ENCODE results near the gene GPN3.

The GPN3 gene

GRCh38 chr12:110468214-110469048 lies at the start of gene GPN3, which contains the start of gene FAM216A:
TSS of gene GPN3 (minus strand) at chr12:110468257. CDS start at chr12:110468203, 54 bp downstream.
TSS of gene FAM216A (plus strand) at chr12:110468845. CDS start at chr12:110468876, 31 bp downstream.
- Histone ChIP-seq H3K27ac (ENCODE audit: low read depth, low read length) (peak within 1 kb of the TSS; percentile 72), H3K4me3 (ENCODE audit: low read depth in 1 of 5, low read length in 5 of 5) (peak within 1 kb of the TSS; percentile 83 to 97 (median 93)), H3K36me3 (ENCODE audit: control insufficient read depth in 5 of 5, insufficient read depth in 5 of 5, low read length in 5 of 5) (peaks cover 2 to 17% (median 11%) of the 10 kb centered on the region in 5 donors), H3K9ac (ENCODE audit: low read length in 5 of 5) (peak within 1 kb of the TSS; percentile 39 to 98 (median 91)), H3K27me3 (ENCODE audit: control insufficient read depth in 5 of 5, insufficient read depth in 4 of 5, low read length in 5 of 5) (peaks cover 0 to 3% (median 0%) of the 10 kb centered on the region in 5 donors), H3K4me1 (ENCODE audit: control insufficient read depth in 5 of 5, insufficient read depth in 5 of 5, low read length in 5 of 5) (peaks cover 10 to 37% (median 33%) of the 10 kb centered on the region in 5 donors), H3K9me3 (ENCODE audit: control insufficient read depth in 5 of 5, low read length in 5 of 5) (no peaks in the 10 kb centered on the region)

DNA sequence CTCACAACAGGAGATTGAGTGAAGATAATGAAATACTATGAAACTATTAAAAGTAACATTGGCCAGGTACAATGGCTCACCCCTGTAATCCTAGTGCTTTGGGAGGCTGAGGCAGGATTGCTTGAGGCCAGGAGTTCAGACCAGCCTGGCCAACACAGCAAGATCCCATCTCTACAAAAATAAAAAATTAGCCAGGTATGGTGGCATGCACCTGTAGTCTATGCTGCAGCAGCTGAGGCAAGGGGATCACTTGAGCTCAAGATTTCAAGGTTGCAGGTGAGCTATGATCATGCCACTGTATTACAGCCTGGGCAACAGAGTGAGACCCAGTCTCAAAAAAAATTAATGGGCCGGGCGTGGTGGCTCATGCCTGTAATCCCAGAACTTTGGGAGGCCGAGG lies 48.9 kb upstream of the GPN3 start:
- H3K27ac ChIP-seq (ENCODE audit: low read depth, low read length), result no peak overlapping the region
- H3K9me3 ChIP-seq (ENCODE audit: control insufficient read depth in 5 of 5, low read length in 5 of 5), result no peaks in the 10 kb centered on the region
- peak overlapping the region in 1 of 5 donors; percentile 20 for H3K9ac ChIP-seq (ENCODE audit: low read length in 5 of 5)
- H3K27me3 ChIP-seq (ENCODE audit: control insufficient read depth in 5 of 5, insufficient read depth in 4 of 5, low read length in 5 of 5), result no peaks in the 10 kb centered on the region
- peaks cover 0 to 6% (median 0%) of the 10 kb centered on the region in 5 donors for H3K4me1 ChIP-seq (ENCODE audit: control insufficient read depth in 5 of 5, insufficient read depth in 5 of 5, low read length in 5 of 5)
- no peaks in the 10 kb centered on the region for H3K36me3 ChIP-seq (ENCODE audit: control insufficient read depth in 5 of 5, insufficient read depth in 5 of 5, low read length in 5 of 5)
- H3K4me3 ChIP-seq (ENCODE audit: low read depth in 1 of 5, low read length in 5 of 5), result no peak overlapping the region

- Histone ChIP-seq H3K4me3 (ENCODE audit: low read depth in 1 of 5, low read length in 5 of 5) (no peak overlapping the region), H3K9me3 (ENCODE audit: control insufficient read depth in 5 of 5, low read length in 5 of 5) (no peaks in the 10 kb centered on the region), H3K27me3 (ENCODE audit: control insufficient read depth in 5 of 5, insufficient read depth in 4 of 5, low read length in 5 of 5) (no peaks in the 10 kb centered on the region), H3K36me3 (ENCODE audit: control insufficient read depth in 5 of 5, insufficient read depth in 5 of 5, low read length in 5 of 5) (no peaks in the 10 kb centered on the region), H3K27ac (ENCODE audit: low read depth, low read length) (no peak overlapping the region), H3K9ac (ENCODE audit: low read length in 5 of 5) (no peak overlapping the region), H3K4me1 (ENCODE audit: control insufficient read depth in 5 of 5, insufficient read depth in 5 of 5, low read length in 5 of 5) (peaks cover 0 to 6% (median 0%) of the 10 kb centered on the region in 5 donors)
Observed at GRCh38 chr12:110514363-110514762, 46.3 kb upstream of the GPN3 start.

DNA sequence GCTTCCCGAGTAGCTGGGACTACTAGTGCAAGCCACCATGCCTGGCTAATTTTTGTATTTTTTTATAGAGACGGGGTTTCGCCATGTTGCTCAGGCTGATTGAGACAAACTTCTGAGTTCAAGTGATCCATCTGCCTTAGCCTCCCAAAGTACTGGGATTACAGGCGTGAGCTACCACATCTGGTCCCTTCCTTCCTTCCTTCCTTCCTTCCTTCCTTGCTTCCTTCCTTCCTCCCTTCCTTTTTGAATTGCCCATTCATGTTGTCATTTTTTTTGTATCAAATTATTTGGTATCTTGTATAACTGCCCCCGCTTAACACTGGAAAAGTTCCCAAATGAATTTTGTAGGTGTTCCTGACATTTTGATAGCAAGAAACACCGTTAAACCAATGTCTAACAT lies 45.8 kb upstream of the GPN3 start:
- H3K9ac ChIP-seq (ENCODE audit: low read length in 5 of 5), result no peak overlapping the region
- no peaks in the 10 kb centered on the region for H3K27me3 ChIP-seq (ENCODE audit: control insufficient read depth in 5 of 5, insufficient read depth in 4 of 5, low read length in 5 of 5)

DNA sequence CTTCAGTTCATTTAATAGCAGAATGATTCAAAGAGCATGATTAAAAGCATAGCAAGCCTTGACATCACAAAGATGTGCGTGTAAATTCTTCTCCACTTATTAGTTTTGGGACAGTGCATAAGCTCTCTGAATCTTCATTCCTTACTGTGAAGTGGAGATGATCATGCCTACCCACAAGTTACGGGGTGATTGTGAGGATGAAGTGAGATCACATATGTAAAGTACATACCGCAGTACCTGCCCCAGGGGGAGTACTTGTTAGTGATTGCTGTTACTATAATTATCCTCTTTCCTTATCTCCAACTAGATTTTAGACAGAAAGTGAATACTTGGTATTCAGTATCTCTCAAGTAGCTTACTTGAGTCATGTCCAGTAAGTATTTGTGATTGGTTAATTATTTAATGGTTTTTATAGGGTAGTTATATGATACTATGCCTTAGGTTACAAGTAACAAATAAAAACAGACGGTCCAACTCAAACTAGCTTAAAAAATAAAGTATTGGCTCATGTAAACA lies 40.1 kb upstream of the GPN3 start:
- Histone ChIP-seq H3K27me3 (ENCODE audit: control insufficient read depth in 5 of 5, insufficient read depth in 4 of 5, low read length in 5 of 5) (no peaks in the 10 kb centered on the region), H3K36me3 (ENCODE audit: control insufficient read depth in 5 of 5, insufficient read depth in 5 of 5, low read length in 5 of 5) (no peaks in the 10 kb centered on the region), H3K9me3 (ENCODE audit: control insufficient read depth in 5 of 5, low read length in 5 of 5) (no peaks in the 10 kb centered on the region), H3K4me1 (ENCODE audit: control insufficient read depth in 5 of 5, insufficient read depth in 5 of 5, low read length in 5 of 5) (peaks cover 0 to 4% (median 0%) of the 10 kb centered on the region in 5 donors), H3K27ac (ENCODE audit: low read depth, low read length) (no peak overlapping the region), H3K9ac (ENCODE audit: low read length in 5 of 5) (no peak overlapping the region), H3K4me3 (ENCODE audit: low read depth in 1 of 5, low read length in 5 of 5) (no peak overlapping the region)

More for the DNA sequence above, 45.8 kb upstream of the GPN3 start:
- Histone ChIP-seq H3K4me1 (ENCODE audit: control insufficient read depth in 5 of 5, insufficient read depth in 5 of 5, low read length in 5 of 5) (peaks cover 0 to 6% (median 0%) of the 10 kb centered on the region in 5 donors), H3K9me3 (ENCODE audit: control insufficient read depth in 5 of 5, low read length in 5 of 5) (no peaks in the 10 kb centered on the region), H3K4me3 (ENCODE audit: low read depth in 1 of 5, low read length in 5 of 5) (no peak overlapping the region), H3K36me3 (ENCODE audit: control insufficient read depth in 5 of 5, insufficient read depth in 5 of 5, low read length in 5 of 5) (no peaks in the 10 kb centered on the region), H3K27ac (ENCODE audit: low read depth, low read length) (no peak overlapping the region)

GRCh38 chr12:110505332-110505731 lies 37.3 kb upstream of the GPN3 start:
- Histone ChIP-seq H3K36me3 (ENCODE audit: control insufficient read depth in 5 of 5, insufficient read depth in 5 of 5, low read length in 5 of 5) (no peaks in the 10 kb centered on the region), H3K27ac (ENCODE audit: low read depth, low read length) (no peak overlapping the region), H3K27me3 (ENCODE audit: control insufficient read depth in 5 of 5, insufficient read depth in 4 of 5, low read length in 5 of 5) (no peaks in the 10 kb centered on the region), H3K4me3 (ENCODE audit: low read depth in 1 of 5, low read length in 5 of 5) (no peak overlapping the region), H3K9ac (ENCODE audit: low read length in 5 of 5) (no peak overlapping the region), H3K9me3 (ENCODE audit: control insufficient read depth in 5 of 5, low read length in 5 of 5) (no peaks in the 10 kb centered on the region), H3K4me1 (ENCODE audit: control insufficient read depth in 5 of 5, insufficient read depth in 5 of 5, low read length in 5 of 5) (peaks cover 0 to 20% (median 18%) of the 10 kb centered on the region in 5 donors)

GRCh38 chr12:110503432-110503831 lies 35.4 kb upstream of the GPN3 start:
- H3K4me1 ChIP-seq (ENCODE audit: control insufficient read depth in 5 of 5, insufficient read depth in 5 of 5, low read length in 5 of 5), result peaks cover 0 to 33% (median 30%) of the 10 kb centered on the region in 5 donors
- no peak overlapping the region for H3K4me3 ChIP-seq (ENCODE audit: low read depth in 1 of 5, low read length in 5 of 5)
- H3K27ac ChIP-seq (ENCODE audit: low read depth, low read length), result no peak overlapping the region
- H3K36me3 ChIP-seq (ENCODE audit: control insufficient read depth in 5 of 5, insufficient read depth in 5 of 5, low read length in 5 of 5), result no peaks in the 10 kb centered on the region
- no peak overlapping the region for H3K9ac ChIP-seq (ENCODE audit: low read length in 5 of 5)
- H3K9me3 ChIP-seq (ENCODE audit: control insufficient read depth in 5 of 5, low read length in 5 of 5), result no peaks in the 10 kb centered on the region
- H3K27me3 ChIP-seq (ENCODE audit: control insufficient read depth in 5 of 5, insufficient read depth in 4 of 5, low read length in 5 of 5), result no peaks in the 10 kb centered on the region

DNA sequence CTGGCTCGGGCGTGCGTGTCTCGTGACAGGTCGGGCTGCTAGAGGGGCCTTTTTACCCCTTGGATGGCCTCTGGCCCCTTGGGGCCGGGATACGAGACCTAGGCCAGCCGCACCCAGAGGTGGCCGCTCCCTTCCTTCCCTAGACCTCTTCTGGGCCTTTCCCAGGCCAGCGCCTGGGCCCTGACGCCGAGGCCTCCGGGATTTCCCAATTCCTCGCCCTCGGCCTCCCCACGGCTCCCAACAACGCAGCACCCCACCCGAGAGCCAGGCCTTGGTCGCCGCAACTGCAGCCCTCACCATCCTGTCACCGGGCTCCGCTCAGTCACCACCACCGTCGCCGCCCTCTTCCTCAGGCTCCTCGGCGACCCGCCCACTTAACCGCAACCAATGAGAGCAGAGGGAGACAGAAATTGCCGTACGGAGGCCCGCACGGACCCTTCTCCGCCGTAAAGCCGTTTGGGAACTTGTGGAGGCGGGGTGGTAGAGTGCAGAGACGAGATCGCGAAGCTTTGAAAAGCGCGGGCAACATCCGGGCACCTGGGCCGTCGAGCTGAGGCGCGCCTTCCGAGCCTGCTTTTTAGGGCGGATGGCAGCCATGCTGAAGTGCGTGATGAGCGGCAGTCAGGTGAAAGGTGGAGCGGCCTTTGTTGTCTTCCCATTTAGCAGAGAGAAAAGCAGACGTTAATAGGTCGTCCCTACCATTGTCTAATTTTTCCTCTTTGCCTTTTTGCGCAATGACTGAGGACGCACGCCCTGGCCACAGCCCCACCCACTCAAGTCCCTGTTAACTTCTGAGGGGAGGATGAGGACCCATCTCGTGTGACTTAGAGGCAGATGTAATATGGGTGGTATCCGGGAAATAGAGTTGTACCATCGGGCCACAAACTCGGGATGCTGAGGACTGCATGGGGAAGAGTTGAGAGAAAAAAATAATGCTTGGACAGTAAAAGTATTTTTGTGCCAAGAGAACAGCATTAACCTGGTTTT lies 34.0 kb upstream of the GPN3 start, which contains the start of the genes RAD9B and VPS29:
Gene RAD9B, plus strand, starts transcription at position 580 of the 987 bp plus-strand sequence. Its CDS starts 7 bp downstream, at position 587.
Gene VPS29, minus strand, starts transcription at position 360 of the 987 bp plus-strand sequence. Its CDS starts 60 bp downstream, at position 300.
- Histone ChIP-seq H3K9ac (ENCODE audit: low read length in 5 of 5) (peak within 1 kb of the TSS; percentile 96 to 100 (median 99)), H3K27me3 (ENCODE audit: control insufficient read depth in 5 of 5, insufficient read depth in 4 of 5, low read length in 5 of 5) (no peaks in the 10 kb centered on the region), H3K9me3 (ENCODE audit: control insufficient read depth in 5 of 5, low read length in 5 of 5) (no peaks in the 10 kb centered on the region), H3K36me3 (ENCODE audit: control insufficient read depth in 5 of 5, insufficient read depth in 5 of 5, low read length in 5 of 5) (no peaks in the 10 kb centered on the region), H3K4me3 (ENCODE audit: low read depth in 1 of 5, low read length in 5 of 5) (peak within 1 kb of the TSS; percentile 81 to 98 (median 97)), H3K4me1 (ENCODE audit: control insufficient read depth in 5 of 5, insufficient read depth in 5 of 5, low read length in 5 of 5) (peaks cover 0 to 36% (median 30%) of the 10 kb centered on the region in 5 donors), H3K27ac (ENCODE audit: low read depth, low read length) (peak within 1 kb of the TSS; percentile 94)

- Histone ChIP-seq H3K27ac (ENCODE audit: low read depth, low read length) (peak overlapping the region; percentile 94), H3K4me3 (ENCODE audit: low read depth in 1 of 5, low read length in 5 of 5) (peak overlapping the region; percentile 81 to 98 (median 97)), H3K9me3 (ENCODE audit: control insufficient read depth in 5 of 5, low read length in 5 of 5) (no peaks in the 10 kb centered on the region), H3K36me3 (ENCODE audit: control insufficient read depth in 5 of 5, insufficient read depth in 5 of 5, low read length in 5 of 5) (no peaks in the 10 kb centered on the region), H3K9ac (ENCODE audit: low read length in 5 of 5) (peak overlapping the region; percentile 96 to 100 (median 99)), H3K27me3 (ENCODE audit: control insufficient read depth in 5 of 5, insufficient read depth in 4 of 5, low read length in 5 of 5) (no peaks in the 10 kb centered on the region), H3K4me1 (ENCODE audit: control insufficient read depth in 5 of 5, insufficient read depth in 5 of 5, low read length in 5 of 5) (peaks cover 0 to 36% (median 30%) of the 10 kb centered on the region in 5 donors)
Observed at GRCh38 chr12:110501399-110501751, 33.3 kb upstream of the GPN3 start.

All from subcutaneous abdominal adipose tissue (tissue), 5 donors.